Activated T-cell treated with anti-CD3 and anti-CD28 coated beads, Interleukin-2, amount 50 U/mL, for 4 hours (primary cell): ENCODE measurements around the gene PTHLH. TPM values are rescaled to one million over a fixed set of nuclear protein-coding genes. Genes with fewer than 3 reads are reported as not detected.

Experiments
- ATAC-seq, 2 donors: fragments of 200-7000 bp; cut with Tn5 transposase; one replicate each; pipeline ENCODE4 v1.10.0; 2021
- DNase-seq: peaks from one replicate; pipeline ENCODE4 v3.0.0-alpha.2; 2020
- H3K27me3 Mint-ChIP-seq: one replicate; pipeline ENCODE4 v1.8.0; 2021; ENCODE audit warnings: low read depth, mixed read lengths
- H3K36me3 Mint-ChIP-seq: one replicate; pipeline ENCODE4 v1.8.0; 2022; ENCODE audit warnings: mixed read lengths; ENCODE audit not compliant: insufficient read depth
- H3K4me1 Mint-ChIP-seq: one replicate; pipeline ENCODE4 v1.8.0; 2021; ENCODE audit warnings: low read depth, mixed read lengths
- H3K4me3 Mint-ChIP-seq: one replicate; pipeline ENCODE4 v1.8.0; 2021; ENCODE audit warnings: mild to moderate bottlenecking, moderate library complexity, mixed read lengths
- H3K9me3 Mint-ChIP-seq: one replicate; pipeline ENCODE4 v1.8.0; 2021; ENCODE audit warnings: mixed read lengths
- total RNA-seq, 3 donors: library from RNA; stranded (reverse); gene quantifications; one replicate each; pipeline ENCODE4 v1.2.1, GENCODE V29; 2021

PTHLH gene
- total RNA-seq, 3 donors from 2014 or later, result 0.11 to 0.33 (median 0.18) TPM

GRCh38 chr12:27987331-27987730, 14.8 kb upstream of the PTHLH start:
- peaks cover 4% of the 10 kb centered on the region for H3K9me3 Mint-ChIP-seq
- H3K27me3 Mint-ChIP-seq, result peaks cover 19% of the 10 kb centered on the region
- H3K36me3 Mint-ChIP-seq, result no peaks in the 10 kb centered on the region
- no peak for ATAC-seq
- H3K4me3 Mint-ChIP-seq, result no peak overlapping the region
- no peak for DNase-seq
- H3K4me1 Mint-ChIP-seq, result no peaks in the 10 kb centered on the region

- no peaks in the 10 kb centered on the region for H3K36me3 Mint-ChIP-seq
- H3K4me3 Mint-ChIP-seq, result no peak overlapping the region
- peaks cover 34% of the 10 kb centered on the region for H3K27me3 Mint-ChIP-seq
- no peak for DNase-seq
- no peaks in the 10 kb centered on the region for H3K9me3 Mint-ChIP-seq
- no peaks in the 10 kb centered on the region for H3K4me1 Mint-ChIP-seq
- ATAC-seq, result no peak
Observed at GRCh38 chr12:27984275-27984674, 11.7 kb upstream of the PTHLH start.

- Mint-ChIP-seq H3K36me3 (no peaks in the 10 kb centered on the region), H3K27me3 (peaks cover 40% of the 10 kb centered on the region), H3K4me3 (no peak overlapping the region), H3K9me3 (no peaks in the 10 kb centered on the region), H3K4me1 (no peaks in the 10 kb centered on the region)
- no peak for DNase-seq
- no peak for ATAC-seq
Observed at GRCh38 chr12:27982951-27983350, 10.4 kb upstream of the PTHLH start.

- no peaks in the 10 kb centered on the region for H3K36me3 Mint-ChIP-seq
- H3K27me3 Mint-ChIP-seq, result peaks cover 42% of the 10 kb centered on the region
- H3K9me3 Mint-ChIP-seq, result no peaks in the 10 kb centered on the region
- no peak for ATAC-seq
- H3K4me3 Mint-ChIP-seq, result no peak overlapping the region
- DNase-seq, result no peak
- no peaks in the 10 kb centered on the region for H3K4me1 Mint-ChIP-seq
Observed at GRCh38 chr12:27982385-27982784, 9.9 kb upstream of the PTHLH start.

GRCh38 chr12:27981874-27982273, 9.3 kb upstream of the PTHLH start:
- ATAC-seq (no peak), DNase-seq (no peak)
- peaks cover 44% of the 10 kb centered on the region for H3K27me3 Mint-ChIP-seq
- H3K4me3 Mint-ChIP-seq, result no peak overlapping the region
- no peaks in the 10 kb centered on the region for H3K9me3 Mint-ChIP-seq
- H3K36me3 Mint-ChIP-seq, result no peaks in the 10 kb centered on the region
- H3K4me1 Mint-ChIP-seq, result no peaks in the 10 kb centered on the region

- H3K27me3 Mint-ChIP-seq, result peaks cover 69% of the 10 kb centered on the region
Observed at GRCh38 chr12:27979145-27979544, 6.6 kb upstream of the PTHLH start.

GRCh38 chr12:27975222-27976136, 2.9 kb upstream of the PTHLH start:
- H3K4me3 Mint-ChIP-seq, result peak overlapping the region; percentile 58
- no peak for DNase-seq
- ATAC-seq, result peak; percentile 53 to 61
- H3K9me3 Mint-ChIP-seq, result no peaks in the 10 kb centered on the region
- H3K27me3 Mint-ChIP-seq, result peaks cover 79% of the 10 kb centered on the region
- H3K4me1 Mint-ChIP-seq, result peaks cover 10% of the 10 kb centered on the region
- no peaks in the 10 kb centered on the region for H3K36me3 Mint-ChIP-seq

More at GRCh38 chr12:27979145-27979544, 6.6 kb upstream of the PTHLH start:
- H3K9me3 Mint-ChIP-seq, result no peaks in the 10 kb centered on the region
- ATAC-seq, result no peak
- no peaks in the 10 kb centered on the region for H3K36me3 Mint-ChIP-seq
- no peak overlapping the region for H3K4me3 Mint-ChIP-seq
- DNase-seq, result no peak
- H3K4me1 Mint-ChIP-seq, result peaks cover 6% of the 10 kb centered on the region

- Mint-ChIP-seq H3K9me3 (no peaks in the 10 kb centered on the region), H3K27me3 (peaks cover 78% of the 10 kb centered on the region), H3K4me3 (peak overlapping the region; percentile 58), H3K36me3 (no peaks in the 10 kb centered on the region), H3K4me1 (peaks cover 13% of the 10 kb centered on the region)
- DNase-seq (no peak), ATAC-seq (peak in 1 of 2 donors; percentile 3)
Observed at GRCh38 chr12:27974735-27975221, 2.2 kb upstream of the PTHLH start.

GRCh38 chr12:27973487-27973890, 956 bp upstream of the PTHLH start:
- peaks cover 23% of the 10 kb centered on the region for H3K4me1 Mint-ChIP-seq
- H3K27me3 Mint-ChIP-seq, result peaks cover 80% of the 10 kb centered on the region
- DNase-seq (no peak), ATAC-seq (no peak)
- H3K4me3 Mint-ChIP-seq, result no peak overlapping the region
- H3K9me3 Mint-ChIP-seq, result no peaks in the 10 kb centered on the region
- H3K36me3 Mint-ChIP-seq, result no peaks in the 10 kb centered on the region

GRCh38 chr12:27971606-27972005, 927 bp downstream of the PTHLH start:
- peaks cover 26% of the 10 kb centered on the region for H3K4me1 Mint-ChIP-seq
- DNase-seq, result no peak
- peaks cover 85% of the 10 kb centered on the region for H3K27me3 Mint-ChIP-seq
- no peaks in the 10 kb centered on the region for H3K9me3 Mint-ChIP-seq
- no peak overlapping the region for H3K4me3 Mint-ChIP-seq
- no peaks in the 10 kb centered on the region for H3K36me3 Mint-ChIP-seq
- ATAC-seq, result no peak

- H3K36me3 Mint-ChIP-seq, result no peaks in the 10 kb centered on the region
- ATAC-seq, result no peak
- peaks cover 26% of the 10 kb centered on the region for H3K4me1 Mint-ChIP-seq
- H3K27me3 Mint-ChIP-seq, result peaks cover 83% of the 10 kb centered on the region
- no peak for DNase-seq
- no peaks in the 10 kb centered on the region for H3K9me3 Mint-ChIP-seq
- H3K4me3 Mint-ChIP-seq, result peak overlapping the region; percentile 54
Observed at GRCh38 chr12:27971121-27971489, 1.4 kb downstream of the PTHLH start.

- H3K4me3 Mint-ChIP-seq, result peak overlapping the region; percentile 54
Observed at GRCh38 chr12:27970401-27971120, 2.0 kb downstream of the PTHLH start.

GRCh38 chr12:27969624-27970400, 2.7 kb downstream of the PTHLH start:
- DNase-seq (peak; percentile 30), ATAC-seq (peak; percentile 72 to 77)
- peaks cover 20% of the 10 kb centered on the region for H3K4me1 Mint-ChIP-seq
- no peaks in the 10 kb centered on the region for H3K9me3 Mint-ChIP-seq
- peak overlapping the region; percentile 80 for H3K4me3 Mint-ChIP-seq
- no peaks in the 10 kb centered on the region for H3K36me3 Mint-ChIP-seq
- peaks cover 79% of the 10 kb centered on the region for H3K27me3 Mint-ChIP-seq

More at GRCh38 chr12:27970401-27971120, 2.0 kb downstream of the PTHLH start:
- Mint-ChIP-seq H3K36me3 (no peaks in the 10 kb centered on the region), H3K4me1 (peaks cover 25% of the 10 kb centered on the region), H3K9me3 (no peaks in the 10 kb centered on the region), H3K27me3 (peaks cover 80% of the 10 kb centered on the region)
- DNase-seq (no peak), ATAC-seq (peak; percentile 39 to 47)
